GM06990 (cell line): ENCODE results near the gene SPDYE4.

Experiments used
- DNase-seq: peaks from one replicate; pipeline ENCODE4 v3.0.0-alpha.2; 2011; ENCODE audit not compliant: insufficient read length; ENCODE audit errors: extremely low read depth
- H3K27me3 ChIP-seq: replicated peaks from 2 replicates; pipeline ENCODE4 v1.6.0; 2011; ENCODE audit warnings: low read length; ENCODE audit not compliant: control insufficient read depth, insufficient read depth
- H3K36me3 ChIP-seq: 2 replicates; pipeline ENCODE4 v1.5.1; 2011; ENCODE audit warnings: low read length; ENCODE audit not compliant: control insufficient read depth, insufficient read depth
- H3K4me3 ChIP-seq: replicated peaks from 2 replicates; pipeline ENCODE4 v1.5.1; 2011; ENCODE audit warnings: low read depth, mild to moderate bottlenecking, control low read depth, low read length
- TF ChIP-seq, protein P1 (sequence below): IDR thresholded peaks from 2 replicates; pipeline ENCODE4 v1.5.1; 2011; ENCODE audit warnings: low read length, control low read depth, mild to moderate bottlenecking, inconsistent platforms; ENCODE audit not compliant: insufficient read depth, poor library complexity, severe bottlenecking

Gene SPDYE4

GRCh38 chr17:8797621-8798175 is 39.4 kb upstream of the SPDYE4 start:
- H3K36me3 ChIP-seq: peaks cover 24% of the 10 kb centered on the region
- no peak for DNase-seq
- no peak overlapping the region for H3K4me3 ChIP-seq
- H3K27me3 ChIP-seq: no peaks in the 10 kb centered on the region
- TF ChIP-seq, protein P1, sequence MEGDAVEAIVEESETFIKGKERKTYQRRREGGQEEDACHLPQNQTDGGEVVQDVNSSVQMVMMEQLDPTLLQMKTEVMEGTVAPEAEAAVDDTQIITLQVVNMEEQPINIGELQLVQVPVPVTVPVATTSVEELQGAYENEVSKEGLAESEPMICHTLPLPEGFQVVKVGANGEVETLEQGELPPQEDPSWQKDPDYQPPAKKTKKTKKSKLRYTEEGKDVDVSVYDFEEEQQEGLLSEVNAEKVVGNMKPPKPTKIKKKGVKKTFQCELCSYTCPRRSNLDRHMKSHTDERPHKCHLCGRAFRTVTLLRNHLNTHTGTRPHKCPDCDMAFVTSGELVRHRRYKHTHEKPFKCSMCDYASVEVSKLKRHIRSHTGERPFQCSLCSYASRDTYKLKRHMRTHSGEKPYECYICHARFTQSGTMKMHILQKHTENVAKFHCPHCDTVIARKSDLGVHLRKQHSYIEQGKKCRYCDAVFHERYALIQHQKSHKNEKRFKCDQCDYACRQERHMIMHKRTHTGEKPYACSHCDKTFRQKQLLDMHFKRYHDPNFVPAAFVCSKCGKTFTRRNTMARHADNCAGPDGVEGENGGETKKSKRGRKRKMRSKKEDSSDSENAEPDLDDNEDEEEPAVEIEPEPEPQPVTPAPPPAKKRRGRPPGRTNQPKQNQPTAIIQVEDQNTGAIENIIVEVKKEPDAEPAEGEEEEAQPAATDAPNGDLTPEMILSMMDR: no peak

GRCh38 chr17:8794636-8795035 is 36.3 kb upstream of the SPDYE4 start:
- Histone ChIP-seq H3K36me3 (peaks cover 19% of the 10 kb centered on the region), H3K27me3 (no peaks in the 10 kb centered on the region), H3K4me3 (no peak overlapping the region)
- no peak for DNase-seq
- TF ChIP-seq, protein P1: no peak

DNA sequence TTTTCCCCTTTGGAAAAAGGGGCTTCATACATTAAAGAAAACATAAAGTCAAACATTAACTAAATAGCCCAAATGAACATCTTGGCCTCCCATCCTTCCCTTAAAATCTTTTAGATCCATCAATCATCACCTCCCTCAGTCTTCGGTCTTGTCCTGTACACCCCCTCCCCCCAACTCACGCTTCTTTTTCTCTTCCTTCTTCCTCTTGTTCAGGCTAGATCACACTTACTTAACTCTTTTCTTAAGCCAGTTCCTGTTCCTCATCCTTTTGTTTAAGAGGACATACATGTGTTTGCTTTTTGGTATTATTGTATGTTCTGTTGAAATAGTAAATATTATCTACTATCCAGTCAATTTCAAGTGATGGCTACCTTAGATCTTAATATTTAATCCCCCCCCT is 35.3 kb upstream of the SPDYE4 start:
- no peak for DNase-seq
- Histone ChIP-seq H3K4me3 (no peak overlapping the region), H3K36me3 (peaks cover 14% of the 10 kb centered on the region), H3K27me3 (no peaks in the 10 kb centered on the region)
- TF ChIP-seq, protein P1: no peak

- DNase-seq: no peak
- H3K4me3 ChIP-seq: no peak overlapping the region
- H3K36me3 ChIP-seq: peaks cover 6% of the 10 kb centered on the region
- no peaks in the 10 kb centered on the region for H3K27me3 ChIP-seq
- TF ChIP-seq, protein P1: no peak
Measured at GRCh38 chr17:8792646-8793045, 34.3 kb upstream of the SPDYE4 start.

DNA sequence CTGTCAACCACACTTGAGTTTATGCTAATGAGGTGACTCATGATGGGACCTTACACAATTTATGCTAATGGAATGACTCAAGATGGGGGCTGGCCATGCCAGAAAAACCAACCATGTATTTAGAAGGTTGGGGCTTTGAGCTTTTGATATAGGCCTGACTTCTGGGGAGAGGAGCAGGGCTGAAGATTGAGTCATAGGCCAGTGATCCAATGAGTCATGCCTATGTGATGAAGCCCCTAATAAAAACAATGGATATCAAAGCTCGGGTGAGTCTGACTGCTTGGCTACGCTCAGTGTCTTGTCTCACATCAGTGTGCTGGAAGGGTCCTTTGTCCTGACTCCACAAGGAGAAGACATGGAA is 33.5 kb upstream of the SPDYE4 start:
- TF ChIP-seq, protein P1: no peak
- Histone ChIP-seq H3K36me3 (no peaks in the 10 kb centered on the region), H3K27me3 (no peaks in the 10 kb centered on the region), H3K4me3 (no peak overlapping the region)
- no peak for DNase-seq
